Hematopoietic multipotent progenitor cell treated with erythropoietin and hydrocortisone succinate and interleukin-3 and kit ligand, for 17 days (in vitro differentiated cells): ENCODE measurements around the gene PPIL3.
A peak's percentile ranks its signal among the peaks of the same experiment; 100 is the strongest.
"Not testable (repeated sequence)": the region's sequence is repeated elsewhere in the genome, so short reads cannot be mapped to it uniquely, and the experiment has no call there.

Experiments
- DNase-seq: peaks from one replicate; pipeline ENCODE4 v3.0.0-alpha.2; 2015; ENCODE audit warnings: low spot score

PPIL3 gene

GRCh38 chr2:200888704-200889625 lies at the start of gene PPIL3, which contains the start of gene NIF3L1:
TSS of gene PPIL3 (minus strand) at chr2:200889077. CDS start at chr2:200887615, 1,462 bp downstream.
TSS of gene NIF3L1 (plus strand) at chr2:200889371. CDS start at chr2:200891944, 2,573 bp downstream.
- DNase-seq: peak; percentile 96

- DNase-seq: no peak
Measured at GRCh38 chr2:200930947-200931626, 42.2 kb upstream of the PPIL3 start.

GRCh38 chr2:200929334-200930249 lies 40.7 kb upstream of the PPIL3 start:
- DNase-seq: no peak

- DNase-seq: no peak
Measured at GRCh38 chr2:200922439-200922838, 33.6 kb upstream of the PPIL3 start.

GRCh38 chr2:200913654-200914053 lies 24.8 kb upstream of the PPIL3 start:
- DNase-seq: no peak

GRCh38 chr2:200909958-200910357 lies 21.1 kb upstream of the PPIL3 start:
- no peak for DNase-seq

- peak; percentile 83 for DNase-seq
Measured at GRCh38 chr2:200905618-200906296, 16.9 kb upstream of the PPIL3 start.

GRCh38 chr2:200901459-200902072 lies 12.7 kb upstream of the PPIL3 start:
- peak; percentile 90 for DNase-seq

- no peak for DNase-seq
Measured at GRCh38 chr2:200899482-200899881, 10.6 kb upstream of the PPIL3 start.

GRCh38 chr2:200881715-200882249 lies 7.1 kb downstream of the PPIL3 start:
- DNase-seq: not testable (repeated sequence)

GRCh38 chr2:200878289-200878880 lies 10.5 kb downstream of the PPIL3 start:
- DNase-seq: no peak

- DNase-seq: no peak
Measured at GRCh38 chr2:200877443-200877842, 11.4 kb downstream of the PPIL3 start.

- no peak for DNase-seq
Measured at GRCh38 chr2:200873560-200873959, 15.3 kb downstream of the PPIL3 start.

GRCh38 chr2:200871151-200871550 lies 17.7 kb downstream of the PPIL3 start:
- DNase-seq: no peak

- DNase-seq: no peak
Measured at GRCh38 chr2:200869014-200869413, 19.9 kb downstream of the PPIL3 start.

GRCh38 chr2:200864176-200865034 lies 24.5 kb downstream of the PPIL3 start, which contains the start of gene CLK1:
TSS of gene CLK1 (minus strand) at chr2:200864658. CDS start at chr2:200861862, 2,796 bp downstream.
- peak; percentile 97 for DNase-seq

- DNase-seq: no peak
Measured at GRCh38 chr2:200863782-200864175, 25.1 kb downstream of the PPIL3 start.

- DNase-seq: peak; percentile 82
Measured at GRCh38 chr2:200862532-200863000, 26.3 kb downstream of the PPIL3 start.

GRCh38 chr2:200861617-200862155 lies 27.2 kb downstream of the PPIL3 start:
- DNase-seq: peak; percentile 44
